Stimulated activated CD4-positive, alpha-beta T cell treated with anti-CD3 and anti-CD28 coated beads, Interleukin-2, amount 100 ng/mL, for 24 hours (primary cell): ENCODE data around the gene GALK2.
"Not testable (repeated sequence)": the region's sequence is repeated elsewhere in the genome, so short reads cannot be mapped to it uniquely, and the experiment has no call there.

Experiments
- DNase-seq, 2 donors: peaks; one replicate each; pipeline ENCODE4 v3.0.0-alpha.2; 2020

GALK2 gene

DNA sequence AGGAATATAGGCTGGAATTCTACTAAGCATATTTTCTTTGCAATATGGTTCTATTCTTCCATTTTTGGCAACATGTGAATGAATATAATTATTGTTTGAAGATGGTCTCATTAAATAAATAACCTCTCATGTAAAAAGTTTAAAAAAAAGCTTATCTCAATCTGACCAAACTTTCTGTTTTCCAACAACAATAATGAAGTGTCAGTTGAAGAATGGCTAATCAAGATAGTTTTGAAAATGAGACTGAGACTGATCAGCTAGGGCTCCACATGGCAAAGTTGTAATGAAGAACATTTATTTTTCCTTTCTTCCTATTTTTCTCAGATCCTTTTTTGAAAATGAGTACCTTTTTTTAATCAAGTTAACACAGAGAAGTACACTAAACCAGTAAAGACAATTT is 117.4 kb downstream of the GALK2 start:
- no peak for DNase-seq

- DNase-seq: no peak
These were observed 118.3 kb downstream of the GALK2 start for GRCh38 chr15:49288391-49288790.

GRCh38 chr15:49290191-49290590 is 120.1 kb downstream of the GALK2 start:
- no peak for DNase-seq

DNA sequence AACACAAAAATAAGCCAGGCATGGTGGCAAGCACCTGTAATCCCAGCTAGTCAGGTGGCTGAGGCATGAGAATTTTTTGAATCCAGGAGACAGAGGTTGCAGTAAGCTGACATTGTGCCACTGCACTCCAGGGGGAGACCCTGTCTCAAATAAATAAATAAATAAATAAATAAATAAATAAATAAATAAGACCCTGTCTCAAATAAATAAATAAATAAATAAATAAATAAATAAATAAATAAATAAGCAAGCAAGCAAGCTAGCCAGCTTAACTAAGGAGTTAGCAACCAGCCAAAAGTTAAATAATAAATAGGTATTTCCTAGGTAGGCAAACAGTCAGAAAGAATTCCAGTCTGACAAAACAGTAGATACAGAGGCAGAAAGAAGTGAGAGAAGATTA is 123.9 kb downstream of the GALK2 start:
- no peak for DNase-seq

DNA sequence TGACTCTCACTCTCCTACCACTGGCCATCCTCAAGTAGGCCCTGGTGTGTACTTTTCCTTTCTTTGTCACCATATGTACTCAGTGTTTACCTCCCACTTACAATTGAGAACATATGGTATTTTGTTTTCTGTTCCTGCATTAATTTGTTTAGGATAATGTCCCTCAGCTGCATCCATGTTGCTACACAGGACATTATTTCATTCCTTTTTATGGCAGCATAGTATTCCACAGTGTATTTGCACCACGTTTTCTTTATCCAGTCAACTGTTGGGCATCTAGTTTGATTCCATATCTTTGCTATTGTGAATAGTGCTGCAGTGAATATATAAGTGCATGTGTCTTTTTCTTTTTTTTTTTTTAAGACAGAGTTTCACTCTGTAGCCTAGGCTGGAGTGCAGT is 126.2 kb downstream of the GALK2 start:
- no peak for DNase-seq

DNA sequence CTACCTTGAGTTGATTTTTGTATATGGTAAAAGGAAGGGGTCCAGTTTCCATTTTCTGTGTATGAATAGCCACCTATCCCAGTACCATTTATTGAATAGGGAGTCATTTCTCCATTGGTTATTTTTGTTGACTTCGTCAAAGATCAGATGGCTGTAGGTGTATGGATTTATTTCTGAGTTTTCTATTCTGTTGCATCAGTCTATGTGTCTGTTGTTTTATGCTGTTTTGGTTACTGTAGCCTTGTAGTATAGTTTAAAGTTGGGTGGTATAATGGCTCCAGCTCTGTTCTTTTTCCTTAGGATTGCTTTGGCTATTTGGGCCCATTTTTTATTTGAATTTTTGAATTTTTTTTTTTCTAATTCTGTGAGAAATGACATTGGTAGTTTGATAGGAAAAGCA is 127.5 kb downstream of the GALK2 start:
- DNase-seq: no peak

DNA sequence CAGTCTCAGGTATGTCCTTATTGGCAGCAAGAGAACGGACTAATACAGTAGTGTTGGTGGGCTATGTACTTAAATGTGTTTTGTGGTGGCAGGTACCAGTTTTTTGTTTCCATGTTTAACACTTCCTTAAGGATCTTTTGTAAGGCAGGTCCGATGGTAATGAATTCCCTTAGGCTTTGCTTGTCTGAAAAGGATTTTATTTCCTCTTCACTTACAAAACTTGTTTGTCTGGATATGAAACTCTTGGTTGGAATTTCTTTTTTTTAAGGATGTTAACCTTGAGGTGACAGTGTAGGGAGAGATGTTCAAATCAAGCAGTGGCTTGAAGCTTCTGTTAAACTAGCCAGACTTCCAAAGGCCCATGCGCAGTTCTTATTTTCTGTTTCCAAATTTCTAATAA is 130.8 kb downstream of the GALK2 start:
- DNase-seq: no peak

- DNase-seq: no peak
These were observed 131.5 kb downstream of the GALK2 start for GRCh38 chr15:49301562-49301961.

DNA sequence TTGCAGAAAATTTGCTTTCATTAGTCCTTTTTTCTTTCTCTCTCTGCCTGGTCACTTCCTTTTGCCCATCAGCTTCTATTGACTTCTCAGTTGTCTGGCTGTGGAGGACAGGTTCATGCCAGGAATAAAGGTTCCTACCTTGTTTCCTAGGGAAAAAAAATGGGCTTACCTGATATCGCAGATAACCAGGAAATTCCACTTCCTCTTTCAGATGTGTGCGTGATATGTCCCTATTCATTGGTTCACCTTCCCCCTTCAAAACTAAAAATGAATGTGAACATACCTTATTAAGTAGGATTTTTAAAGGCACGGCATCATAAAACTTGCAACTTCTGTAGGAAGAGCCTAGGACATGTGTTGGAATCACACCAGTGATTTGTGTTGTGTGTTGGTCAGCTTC is 133.0 kb downstream of the GALK2 start:
- no peak for DNase-seq

DNA sequence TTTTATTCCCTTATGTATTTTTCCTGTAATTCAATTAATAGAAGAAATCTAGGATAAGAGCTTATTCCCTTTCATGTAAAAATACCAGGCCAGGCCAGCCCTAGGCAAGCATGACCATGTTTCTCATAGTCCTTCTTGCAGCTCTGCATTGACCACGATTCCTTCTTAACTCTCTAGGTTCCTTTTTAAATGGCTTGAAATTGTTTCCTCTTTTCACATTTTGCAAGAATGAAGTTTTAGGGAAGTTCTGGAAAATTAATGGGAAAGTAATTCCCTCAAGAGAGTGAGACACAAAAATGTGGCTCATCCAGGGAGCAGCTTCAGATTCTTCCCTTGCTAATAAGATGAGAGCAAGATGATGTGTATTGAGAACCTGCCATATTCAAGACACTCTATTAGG is 136.5 kb downstream of the GALK2 start:
- no peak for DNase-seq

GRCh38 chr15:49308686-49309085 is 138.6 kb downstream of the GALK2 start:
- DNase-seq: no peak

DNA sequence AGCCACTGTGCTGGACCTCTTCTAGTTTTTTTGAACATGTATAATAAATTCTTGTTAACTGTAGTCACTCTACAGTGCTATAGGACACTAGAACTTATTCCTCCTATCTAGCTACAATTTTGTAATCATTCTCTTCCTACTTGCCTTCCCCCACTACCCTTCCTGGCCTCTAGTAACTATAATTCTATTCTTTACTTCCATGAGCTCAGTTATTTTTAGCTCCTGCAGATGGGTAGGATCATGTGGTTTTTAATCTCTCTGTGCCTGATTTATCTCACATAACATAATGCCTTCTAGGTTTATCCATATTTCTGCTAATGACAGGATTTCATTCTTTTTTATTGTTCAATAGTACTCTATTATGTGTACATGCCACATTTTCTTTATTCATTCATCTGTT is 139.8 kb downstream of the GALK2 start:
- no peak for DNase-seq

GRCh38 chr15:49313650-49314049 is 143.6 kb downstream of the GALK2 start:
- DNase-seq: no peak

DNA sequence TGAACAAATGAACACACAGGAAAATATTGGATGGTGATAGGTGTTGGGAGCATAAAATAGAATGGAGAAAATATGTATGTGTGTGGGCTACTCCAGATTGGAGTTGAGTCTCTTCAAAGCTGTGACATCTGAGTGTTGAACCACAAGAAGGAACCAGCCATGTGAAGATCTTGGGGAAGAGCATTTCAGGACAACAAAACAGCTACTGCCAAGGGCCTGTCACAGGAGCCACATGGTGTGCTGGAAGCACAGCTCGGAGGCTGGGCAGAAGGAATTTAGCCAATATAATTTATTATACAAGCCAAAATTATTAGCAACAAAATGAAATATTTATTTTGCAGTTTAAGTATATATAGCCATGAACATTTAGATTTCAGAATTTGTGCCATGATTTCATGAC is 144.7 kb downstream of the GALK2 start:
- DNase-seq: no peak

GRCh38 chr15:49315391-49315823 is 145.4 kb downstream of the GALK2 start:
- DNase-seq: no peak

GRCh38 chr15:49320351-49320750 is 150.3 kb downstream of the GALK2 start:
- DNase-seq: no peak

DNA sequence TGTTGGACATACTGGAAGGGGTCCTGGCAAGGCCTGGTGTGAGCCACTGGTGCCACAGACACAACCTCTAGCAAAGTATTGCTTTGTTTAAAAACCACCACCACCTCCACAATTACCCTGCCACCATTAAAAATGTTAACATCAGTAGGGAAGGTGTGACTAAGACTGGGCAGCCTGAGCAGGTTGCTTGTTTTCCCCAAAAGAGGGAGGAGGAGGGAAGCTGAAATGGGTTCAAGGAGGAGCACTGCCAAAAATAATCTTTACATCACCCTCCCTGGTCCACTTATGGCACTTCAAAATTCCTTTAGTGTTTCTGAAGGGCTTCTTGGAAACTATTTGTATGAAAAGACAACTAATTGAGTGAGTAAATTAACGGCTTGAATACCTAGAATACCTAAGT is 153.2 kb downstream of the GALK2 start:
- DNase-seq: no peak

DNA sequence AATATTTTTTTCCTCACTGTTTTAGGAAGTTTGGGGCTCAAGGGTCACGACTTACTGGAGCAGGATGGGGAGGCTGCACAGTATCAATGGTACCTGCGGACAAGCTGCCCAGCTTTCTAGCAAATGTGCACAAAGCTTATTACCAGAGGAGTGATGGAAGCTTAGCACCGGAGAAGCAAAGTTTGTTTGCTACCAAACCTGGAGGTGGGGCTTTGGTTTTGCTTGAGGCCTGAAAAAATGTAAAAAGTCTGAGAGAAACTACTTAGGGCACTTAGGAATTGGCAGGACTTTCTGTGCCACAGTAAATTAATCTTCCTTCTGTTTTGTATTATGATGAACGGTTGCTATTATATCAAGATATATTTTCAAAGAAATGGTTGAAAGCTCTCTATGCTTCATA is 157.9 kb downstream of the GALK2 start:
- no peak for DNase-seq

DNA sequence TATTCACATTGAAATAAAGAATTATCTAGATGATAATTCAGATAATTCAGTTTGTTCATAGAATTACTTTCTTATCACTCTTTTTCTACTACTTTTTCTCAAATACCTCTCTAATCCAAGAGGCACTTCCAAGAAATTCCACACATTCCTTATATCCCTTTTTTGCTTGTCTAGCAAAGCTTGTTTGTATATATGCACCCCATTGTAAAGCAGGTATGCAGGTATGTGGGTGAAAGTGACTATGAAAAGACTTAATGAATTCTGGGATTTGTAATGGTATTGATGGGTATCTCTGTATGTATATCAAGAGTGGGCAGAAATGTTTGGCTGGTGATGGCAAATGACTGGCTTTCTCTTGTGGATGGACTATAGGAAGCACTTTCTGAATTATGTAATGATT is 158.9 kb downstream of the GALK2 start:
- DNase-seq: no peak

DNA sequence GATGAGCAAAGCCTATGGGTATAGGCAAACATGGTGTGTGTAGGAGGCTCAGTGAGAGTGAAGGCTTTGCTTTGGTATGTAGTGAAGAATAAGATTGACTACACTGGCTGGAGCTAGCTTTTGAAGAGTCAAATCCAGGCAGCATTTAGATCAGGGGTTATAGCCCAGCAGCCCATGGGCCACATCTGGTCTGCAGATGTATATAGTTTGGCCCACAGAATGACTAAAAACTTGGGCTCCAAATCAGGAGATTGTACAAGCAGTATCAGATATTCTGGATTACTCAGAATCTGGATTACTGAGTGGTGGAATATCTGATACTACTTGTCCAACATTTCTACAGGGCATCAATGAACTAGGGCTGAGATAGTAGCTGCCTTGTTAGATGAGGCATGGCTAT is 160.1 kb downstream of the GALK2 start:
- DNase-seq: no peak

- DNase-seq: no peak
These were observed 161.4 kb downstream of the GALK2 start for GRCh38 chr15:49331442-49331841.

DNA sequence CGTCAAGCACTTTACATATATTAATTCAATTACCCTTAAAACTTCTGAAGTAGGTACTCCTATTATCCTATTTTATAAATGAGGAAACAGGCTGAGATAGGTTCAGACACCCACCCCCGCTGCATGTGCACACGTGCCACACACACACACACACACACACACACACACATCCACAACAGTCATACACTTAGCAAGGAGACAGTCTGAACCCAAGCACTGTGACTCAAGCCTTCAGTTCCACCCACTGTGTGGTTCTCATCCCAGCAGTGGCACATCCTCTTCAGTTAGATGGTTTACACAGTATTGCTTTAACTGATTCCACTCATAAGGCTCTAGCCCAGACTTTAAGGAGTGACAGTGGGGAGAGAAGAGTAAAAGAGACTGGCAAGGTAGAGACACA is 161.9 kb downstream of the GALK2 start:
- DNase-seq: no peak

DNA sequence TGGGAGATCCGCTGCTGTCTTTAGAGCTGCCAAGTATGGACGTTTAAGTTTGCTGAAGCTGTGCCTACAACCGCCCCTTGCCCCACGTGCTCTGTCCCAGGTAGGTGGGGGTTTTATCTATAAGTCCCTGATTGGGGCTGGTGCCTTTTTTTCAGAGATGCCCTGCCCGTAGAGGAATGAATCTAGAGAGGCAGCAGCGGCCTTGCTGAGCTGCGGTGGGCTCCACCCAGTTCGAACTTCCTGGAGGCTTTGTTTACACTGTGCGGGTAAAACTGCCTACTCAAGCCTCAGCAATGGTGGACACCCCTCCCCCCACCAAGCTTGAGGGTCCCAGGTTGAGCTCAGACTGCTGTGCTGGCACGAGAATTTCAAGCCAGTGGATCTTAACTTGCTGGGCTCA is 169.6 kb downstream of the GALK2 start:
- no peak for DNase-seq

DNA sequence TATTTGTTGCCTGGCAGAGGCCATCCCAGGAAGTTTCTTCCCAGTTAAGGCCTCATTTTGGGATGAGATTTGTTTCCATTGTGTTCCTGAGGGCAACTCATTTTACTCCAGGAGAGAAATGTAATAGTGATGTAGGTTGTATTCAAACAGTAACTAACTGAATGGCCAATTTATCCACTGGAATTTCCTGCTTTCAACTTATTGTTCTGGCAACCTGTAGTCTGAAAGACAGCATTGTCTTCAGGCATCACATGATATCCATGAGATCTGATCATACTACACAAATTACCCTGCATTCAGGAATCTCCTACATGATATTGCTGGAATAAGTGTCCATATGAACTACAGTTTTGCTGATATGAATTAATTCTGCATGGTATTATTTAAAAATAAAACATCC is 173.5 kb downstream of the GALK2 start:
- DNase-seq: no peak

GRCh38 chr15:49354439-49354838 is 184.4 kb downstream of the GALK2 start:
- DNase-seq: not testable (repeated sequence)

DNA sequence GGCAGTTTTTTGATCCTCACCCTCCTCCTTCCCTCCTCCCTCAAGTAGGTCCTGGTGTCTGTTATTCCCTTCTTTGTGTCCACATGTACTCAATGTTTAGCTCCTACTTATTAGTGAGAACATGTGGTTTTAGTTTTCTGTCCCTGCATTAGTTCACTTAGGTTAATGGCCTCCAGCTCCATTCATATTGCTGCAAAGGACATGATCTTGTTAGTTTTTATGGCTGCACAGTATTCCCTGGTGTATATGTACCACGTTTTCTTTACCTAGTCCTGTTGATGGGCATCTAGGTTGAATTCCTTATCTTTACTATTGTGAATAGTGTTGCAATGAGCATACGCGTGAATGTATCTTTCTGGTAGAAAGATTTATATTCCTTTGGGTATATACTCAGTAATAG is 191.3 kb downstream of the GALK2 start:
- no peak for DNase-seq
